ENCODE measurements around the gene CLDN4. TPM values are rescaled to one million over a fixed set of nuclear protein-coding genes. Genes with fewer than 3 reads are reported as not detected.

CLDN4 gene
- total and polyA plus RNA-seq, 2 donors (not counting 3 experiments of a cell fraction or from before 2014, with no cell fraction given): 0.13 to 0.15 TPM

- H3K9me3 ChIP-seq (replicated peaks; ENCODE audit: control insufficient read depth, insufficient read depth, low read length): no peaks in the 10 kb centered on the region
- no peak overlapping the region for H2AFZ ChIP-seq (ENCODE audit: low read depth, low read length)
- dilution Hi-C loops (cut with MboI; ENCODE audit: extremely low pct_ligation_motif_present, low sequenced_read_pairs): no loop called here
- H3K4me1 ChIP-seq (ENCODE audit: control insufficient read depth, extremely low read depth, insufficient read depth, low read length): no peaks in the 10 kb centered on the region
- no peaks in the 10 kb centered on the region for H3K36me3 ChIP-seq (ENCODE audit: control insufficient read depth in 2 of 2, extremely low read depth in 1 of 2, insufficient read depth in 2 of 2, low read length in 2 of 2)
- CTCF ChIA-PET: interaction anchor here (0.8 to 4.7 kb wide), 14 partner anchors 10 to 536 kb away, joined by 3 to 105 read pairs (median 5); partner anchors contain the start of gene ELN
- no peak overlapping the region for H3K27ac ChIP-seq (ENCODE audit: insufficient read depth, low read depth, low read length)
- intact Hi-C loops (cut with micrococcal nuclease): no loop called here
- no peaks in the 10 kb centered on the region for H3K79me2 ChIP-seq (ENCODE audit: control insufficient read depth, insufficient read depth, low read length)
- H3K4me2 ChIP-seq (ENCODE audit: insufficient read depth, low read length): no peak overlapping the region
- no peak overlapping the region for H3K9ac ChIP-seq (replicated peaks; ENCODE audit: extremely low read depth, insufficient read depth, low read length)
- POLR2A ChIA-PET: no interaction called here
- H3K27me3 ChIP-seq (ENCODE audit: control insufficient read depth in 2 of 2, insufficient read depth in 2 of 2, low read length in 2 of 2): no peaks in the 10 kb centered on the region
- no peak for TF ChIP-seq JUN (IDR thresholded peaks at IDR 0.05; ENCODE audit: borderline replicate concordance, insufficient read depth, insufficient read length, low read depth)
- no peak for TF ChIP-seq GATA2 (IDR thresholded peaks at IDR 0.05; ENCODE audit: insufficient read depth, insufficient read length, low read depth, low read length)
- TF ChIP-seq MAX (IDR thresholded peaks at IDR 0.05; ENCODE audit: insufficient read depth, insufficient read length): no peak
- no peak for TF ChIP-seq CTCF (IDR thresholded peaks at IDR 0.05; ENCODE audit: extremely low read depth in 1 of 2, insufficient read depth in 1 of 2, low read depth in 1 of 2, low read length in 2 of 2)
- TF ChIP-seq EZH2 (IDR thresholded peaks at IDR 0.05; ENCODE audit: borderline replicate concordance, low read depth, low read length, severe bottlenecking): no peak
- TF ChIP-seq FOS (IDR thresholded peaks at IDR 0.05; ENCODE audit: borderline replicate concordance, insufficient read depth, low read length): no peak
- TF ChIP-seq MYC (IDR thresholded peaks at IDR 0.05; ENCODE audit: low read depth, low read length): no peak
- TF ChIP-seq POLR2A (IDR thresholded peaks at IDR 0.05; ENCODE audit: low read depth, low read length): no peak
- TF ChIP-seq POLR2AphosphoS5 (IDR thresholded peaks at IDR 0.05; ENCODE audit: insufficient read depth, low read depth, low read length): no peak
- BruUV-seq (replicated peaks): no TSS peak
- no peaks in the 10 kb centered on the region for H4K20me1 ChIP-seq (replicated peaks; ENCODE audit: control insufficient read depth, extremely low read depth, insufficient read depth, low read length)
- no peak for DNase-seq (ENCODE audit: low read depth, low spot score)
- FAIRE-seq: no peak
- no peak overlapping the region for H3K4me3 ChIP-seq (replicated peaks in 1 of 3; ENCODE audit: insufficient read depth in 1 of 3, low read depth in 1 of 3, low read length in 3 of 3)
- H3K9me1 ChIP-seq (replicated peaks; ENCODE audit: control insufficient read depth, extremely low read depth, insufficient read depth, low read length): no peaks in the 10 kb centered on the region
Observed at GRCh38 chr7:73864981-73865711, 34.4 kb downstream of the CLDN4 start.
